GM23338 (cell line): ENCODE results near the gene COG2. TPM values are rescaled to one million over a fixed set of nuclear protein-coding genes. Genes with fewer than 3 reads are reported as not detected.

Source experiments
- ATAC-seq: fragments of 200-7000 bp; cut with Tn5 transposase; 3 replicates; pipeline ENCODE4 v1.9.1; 2020
- DNase-seq: peaks from one replicate; pipeline ENCODE4 v3.0.0-alpha.2; 2015; ENCODE audit warnings: low spot score
- H2AFZ ChIP-seq: fragments of 200-600 bp; sonication (generic); 2 replicates; pipeline ENCODE4 v1.8.0; 2016; ENCODE audit warnings: antibody characterized with exemption, mild to moderate bottlenecking, moderate library complexity
- H3F3A ChIP-seq: fragments of 200-600 bp; sonication (generic); replicated peaks from 2 replicates; pipeline ENCODE4 v1.8.0; 2017; ENCODE audit warnings: antibody characterized with exemption, mixed run types, low read depth
- H3K27ac ChIP-seq: fragments of 200-600 bp; sonication (generic); 2 replicates; pipeline ENCODE4 v1.6.1; 2016; ENCODE audit warnings: low read depth
- H3K27me3 ChIP-seq: fragments of 200-600 bp; sonication (generic); 2 replicates; pipeline ENCODE4 v1.8.0; 2016; ENCODE audit warnings: mild to moderate bottlenecking, mixed run types, moderate library complexity; ENCODE audit not compliant: insufficient read depth
- H3K36me3 ChIP-seq: fragments of 200-600 bp; sonication (generic); 2 replicates; pipeline ENCODE4 v1.8.0; 2016; ENCODE audit warnings: mild to moderate bottlenecking; ENCODE audit not compliant: insufficient read depth
- H3K4me1 ChIP-seq: fragments of 200-600 bp; sonication (generic); 2 replicates; pipeline ENCODE4 v1.8.0; 2016; ENCODE audit warnings: mild to moderate bottlenecking, moderate library complexity; ENCODE audit not compliant: insufficient read depth
- H3K4me2 ChIP-seq: fragments of 200-600 bp; sonication (generic); 2 replicates; pipeline ENCODE4 v1.7.1; 2017; ENCODE audit warnings: mixed run types
- H3K4me3 ChIP-seq: fragments of 200-600 bp; sonication (generic); 2 replicates; pipeline ENCODE4 v1.6.1; 2016; ENCODE audit warnings: mixed run types
- H3K79me2 ChIP-seq: fragments of 200-600 bp; sonication (generic); replicated peaks from 2 replicates; pipeline ENCODE4 v1.8.0; 2017; ENCODE audit warnings: mild to moderate bottlenecking; ENCODE audit not compliant: insufficient read depth
- H3K9me2 ChIP-seq: fragments of 200-600 bp; sonication (generic); 2 replicates; pipeline ENCODE4 v1.8.0; 2017; ENCODE audit not compliant: insufficient read depth
- H4K20me1 ChIP-seq: fragments of 200-600 bp; sonication (generic); replicated peaks from 2 replicates; pipeline ENCODE4 v1.8.0; 2017; ENCODE audit warnings: mild to moderate bottlenecking; ENCODE audit not compliant: insufficient read depth
- H3K27ac Mint-ChIP-seq: 2 replicates; pipeline ENCODE4 v1.8.0; 2020; ENCODE audit warnings: inconsistent platforms, mild to moderate bottlenecking, moderate library complexity, mixed read lengths
- H3K27me3 Mint-ChIP-seq: 3 replicates; pipeline ENCODE4 v1.8.0; 2022; ENCODE audit warnings: low read depth, mild to moderate bottlenecking, moderate library complexity, mixed read lengths, inconsistent platforms; ENCODE audit not compliant: insufficient read depth, poor library complexity
- H3K36me3 Mint-ChIP-seq: 3 replicates; pipeline ENCODE4 v1.8.0; 2021; ENCODE audit warnings: low read depth, mild to moderate bottlenecking, inconsistent platforms, moderate library complexity, mixed read lengths
- H3K4me1 Mint-ChIP-seq: 3 replicates; pipeline ENCODE4 v1.8.0; 2020; ENCODE audit warnings: mild to moderate bottlenecking, inconsistent platforms, mixed read lengths
- H3K4me3 Mint-ChIP-seq: 3 replicates; pipeline ENCODE4 v1.8.0; 2021; ENCODE audit warnings: moderate library complexity, mild to moderate bottlenecking, inconsistent platforms, mixed read lengths
- H3K9me3 Mint-ChIP-seq: 3 replicates; pipeline ENCODE4 v1.8.0; 2020; ENCODE audit warnings: moderate library complexity, mild to moderate bottlenecking, inconsistent platforms, mixed read lengths
- CREB1 ChIP-seq: fragments of 250-450 bp; sonication (Bioruptor Pico); IDR thresholded peaks from 2 replicates; pipeline ENCODE4 v1.5.0; 2020; ENCODE audit warnings: low read depth, mild to moderate bottlenecking, moderate library complexity
- EZH2 ChIP-seq: fragments of 200-600 bp; sonication (generic); IDR thresholded peaks from one replicate; pipeline ENCODE4 v1.8.0; 2017; ENCODE audit warnings: antibody characterized with exemption, mild to moderate bottlenecking, low read depth; ENCODE audit not compliant: unreplicated experiment
- JUNB ChIP-seq: IDR thresholded peaks from one replicate; pipeline ENCODE4 v1.6.1; 2016; ENCODE audit warnings: antibody characterized with exemption; ENCODE audit not compliant: unreplicated experiment
- NANOG ChIP-seq: IDR thresholded peaks from 2 replicates; pipeline ENCODE4 v1.6.1; 2016; ENCODE audit warnings: antibody characterized with exemption, borderline replicate concordance
- POLR2AphosphoS5 ChIP-seq: IDR thresholded peaks from 2 replicates; pipeline ENCODE4 v1.6.1; 2016; ENCODE audit warnings: antibody characterized with exemption, low read depth
- STAT1 ChIP-seq: IDR thresholded peaks from one replicate; pipeline ENCODE4 v1.6.1; 2016; ENCODE audit warnings: antibody characterized with exemption; ENCODE audit not compliant: unreplicated experiment
- ZNF114 ChIP-seq: fragments of 250-450 bp; sonication (Bioruptor Pico); IDR thresholded peaks from 2 replicates; pipeline ENCODE4 v1.5.0; 2020; ENCODE audit warnings: mild to moderate bottlenecking, moderate library complexity
- polyA plus RNA-seq: library from polyadenylated mRNA; unstranded; fragments of >200 nt; fragmentation: Nextera tagmentation; extraction: Ambion mirVana; gene quantifications from 2 replicates; pipeline ENCODE4 v1.2.1, GENCODE V29; 2016
- total RNA-seq: library from RNA; depleted of rRNA; stranded (reverse); fragments of >200 nt; shearing (Covaris generic); gene quantifications from 2 replicates; pipeline ENCODE4 v1.2.3, GENCODE V29; 2014
- TF ChIP-seq, protein P1 (sequence below): IDR thresholded peaks from one replicate; pipeline ENCODE4 v1.6.1; 2018; ENCODE audit warnings: antibody characterized with exemption; ENCODE audit not compliant: unreplicated experiment
- TF ChIP-seq, protein P2 (sequence below), 2 experiments: fragments of 200-600 bp in 1 of 2; sonication (generic) in 1 of 2; conservative IDR thresholded peaks; 2 replicates each; pipeline versions ENCODE4 v1.5.1 to v1.6.1; 2016 to 2017; ENCODE audit warnings: antibody characterized with exemption in 2 of 2, low read depth in 2 of 2, mild to moderate bottlenecking in 2 of 2, moderate library complexity in 1 of 2
- TF ChIP-seq, protein P3 (sequence below): fragments of 250-450 bp; sonication (Bioruptor Pico); IDR thresholded peaks from 2 replicates; pipeline ENCODE4 v1.5.0; 2020; ENCODE audit warnings: mild to moderate bottlenecking, moderate library complexity

COG2 gene
- total and polyA plus RNA-seq, 2 experiments from 2014 or later: 35.8 to 38.5 TPM

DNA sequence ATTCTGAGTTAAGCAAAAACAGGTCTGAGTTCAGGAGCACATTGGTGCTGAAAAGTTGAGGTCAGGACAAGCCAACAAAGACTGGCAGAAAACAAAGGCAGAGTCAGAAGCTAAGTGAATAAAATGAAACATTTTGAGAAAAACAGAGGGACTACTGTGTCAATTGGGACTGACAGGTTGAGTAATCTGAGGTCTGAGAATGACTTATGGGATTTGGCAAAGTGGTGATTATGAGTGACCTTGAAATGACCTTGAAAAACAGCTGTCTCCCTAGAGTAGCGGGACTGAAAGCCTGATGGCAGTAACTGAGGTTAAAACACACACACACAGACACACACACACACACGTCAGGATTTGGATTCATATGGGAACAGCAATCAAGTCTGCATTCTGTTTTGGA is 8.8 kb upstream of the COG2 start (continued):
- TF ChIP-seq, protein P1, sequence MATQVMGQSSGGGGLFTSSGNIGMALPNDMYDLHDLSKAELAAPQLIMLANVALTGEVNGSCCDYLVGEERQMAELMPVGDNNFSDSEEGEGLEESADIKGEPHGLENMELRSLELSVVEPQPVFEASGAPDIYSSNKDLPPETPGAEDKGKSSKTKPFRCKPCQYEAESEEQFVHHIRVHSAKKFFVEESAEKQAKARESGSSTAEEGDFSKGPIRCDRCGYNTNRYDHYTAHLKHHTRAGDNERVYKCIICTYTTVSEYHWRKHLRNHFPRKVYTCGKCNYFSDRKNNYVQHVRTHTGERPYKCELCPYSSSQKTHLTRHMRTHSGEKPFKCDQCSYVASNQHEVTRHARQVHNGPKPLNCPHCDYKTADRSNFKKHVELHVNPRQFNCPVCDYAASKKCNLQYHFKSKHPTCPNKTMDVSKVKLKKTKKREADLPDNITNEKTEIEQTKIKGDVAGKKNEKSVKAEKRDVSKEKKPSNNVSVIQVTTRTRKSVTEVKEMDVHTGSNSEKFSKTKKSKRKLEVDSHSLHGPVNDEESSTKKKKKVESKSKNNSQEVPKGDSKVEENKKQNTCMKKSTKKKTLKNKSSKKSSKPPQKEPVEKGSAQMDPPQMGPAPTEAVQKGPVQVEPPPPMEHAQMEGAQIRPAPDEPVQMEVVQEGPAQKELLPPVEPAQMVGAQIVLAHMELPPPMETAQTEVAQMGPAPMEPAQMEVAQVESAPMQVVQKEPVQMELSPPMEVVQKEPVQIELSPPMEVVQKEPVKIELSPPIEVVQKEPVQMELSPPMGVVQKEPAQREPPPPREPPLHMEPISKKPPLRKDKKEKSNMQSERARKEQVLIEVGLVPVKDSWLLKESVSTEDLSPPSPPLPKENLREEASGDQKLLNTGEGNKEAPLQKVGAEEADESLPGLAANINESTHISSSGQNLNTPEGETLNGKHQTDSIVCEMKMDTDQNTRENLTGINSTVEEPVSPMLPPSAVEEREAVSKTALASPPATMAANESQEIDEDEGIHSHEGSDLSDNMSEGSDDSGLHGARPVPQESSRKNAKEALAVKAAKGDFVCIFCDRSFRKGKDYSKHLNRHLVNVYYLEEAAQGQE: no peak
- TF ChIP-seq, protein P2, sequence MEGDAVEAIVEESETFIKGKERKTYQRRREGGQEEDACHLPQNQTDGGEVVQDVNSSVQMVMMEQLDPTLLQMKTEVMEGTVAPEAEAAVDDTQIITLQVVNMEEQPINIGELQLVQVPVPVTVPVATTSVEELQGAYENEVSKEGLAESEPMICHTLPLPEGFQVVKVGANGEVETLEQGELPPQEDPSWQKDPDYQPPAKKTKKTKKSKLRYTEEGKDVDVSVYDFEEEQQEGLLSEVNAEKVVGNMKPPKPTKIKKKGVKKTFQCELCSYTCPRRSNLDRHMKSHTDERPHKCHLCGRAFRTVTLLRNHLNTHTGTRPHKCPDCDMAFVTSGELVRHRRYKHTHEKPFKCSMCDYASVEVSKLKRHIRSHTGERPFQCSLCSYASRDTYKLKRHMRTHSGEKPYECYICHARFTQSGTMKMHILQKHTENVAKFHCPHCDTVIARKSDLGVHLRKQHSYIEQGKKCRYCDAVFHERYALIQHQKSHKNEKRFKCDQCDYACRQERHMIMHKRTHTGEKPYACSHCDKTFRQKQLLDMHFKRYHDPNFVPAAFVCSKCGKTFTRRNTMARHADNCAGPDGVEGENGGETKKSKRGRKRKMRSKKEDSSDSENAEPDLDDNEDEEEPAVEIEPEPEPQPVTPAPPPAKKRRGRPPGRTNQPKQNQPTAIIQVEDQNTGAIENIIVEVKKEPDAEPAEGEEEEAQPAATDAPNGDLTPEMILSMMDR (conservative IDR thresholded peaks at IDR 0.05; ENCODE audit: low read depth in 2 of 2): no peak
- TF ChIP-seq ZNF114 (CRISPR knock-in tag) (no peak), NANOG (no peak), STAT1 (no peak)

DNA sequence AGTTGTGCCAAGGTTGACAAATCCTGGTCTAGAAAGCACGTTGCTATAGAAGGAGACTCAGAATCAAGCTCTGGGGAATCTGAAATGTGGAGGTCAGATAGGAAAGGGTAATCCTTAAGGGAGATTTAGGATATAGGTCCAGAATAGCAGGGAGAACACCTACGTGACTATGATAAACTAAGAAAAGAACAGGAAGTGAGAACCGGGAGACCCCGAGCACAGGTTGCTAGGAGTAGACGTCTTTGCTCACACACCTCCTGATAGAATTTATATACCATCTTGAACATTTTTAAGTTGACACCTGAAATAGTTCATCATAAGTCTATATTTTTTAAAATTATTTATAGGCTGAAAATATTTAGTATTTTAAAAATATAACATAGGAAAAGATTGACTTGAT is 7.9 kb upstream of the COG2 start:
- H3K9me3 Mint-ChIP-seq: no peaks in the 10 kb centered on the region
- H3K4me2 ChIP-seq: no peak overlapping the region
- no peak overlapping the region for H3K27ac Mint-ChIP-seq
- no peaks in the 10 kb centered on the region for H4K20me1 ChIP-seq
- H3K36me3 ChIP-seq: no peaks in the 10 kb centered on the region
- no peaks in the 10 kb centered on the region for H3K36me3 Mint-ChIP-seq
- no peak overlapping the region for H3K27ac ChIP-seq
- H3K4me3 Mint-ChIP-seq: no peak overlapping the region
- no peaks in the 10 kb centered on the region for H3F3A ChIP-seq
- H3K27me3 ChIP-seq: no peaks in the 10 kb centered on the region
- DNase-seq (no peak), ATAC-seq (no peak)
- no peak overlapping the region for H2AFZ ChIP-seq
- H3K27me3 Mint-ChIP-seq: no peaks in the 10 kb centered on the region
- peaks cover 4% of the 10 kb centered on the region; the same call in 1 of the 3 replicates for H3K4me1 Mint-ChIP-seq
- no peaks in the 10 kb centered on the region for H3K4me1 ChIP-seq
- H3K79me2 ChIP-seq: no peaks in the 10 kb centered on the region
- H3K4me3 ChIP-seq: no peak overlapping the region
- no peaks in the 10 kb centered on the region for H3K9me2 ChIP-seq
- TF ChIP-seq POLR2AphosphoS5 (no peak), JUNB (no peak), CREB1 (CRISPR knock-in tag) (no peak), EZH2 (no peak), STAT1 (no peak), ZNF114 (CRISPR knock-in tag) (no peak)
- TF ChIP-seq, protein P1: no peak
- TF ChIP-seq, protein P3, sequence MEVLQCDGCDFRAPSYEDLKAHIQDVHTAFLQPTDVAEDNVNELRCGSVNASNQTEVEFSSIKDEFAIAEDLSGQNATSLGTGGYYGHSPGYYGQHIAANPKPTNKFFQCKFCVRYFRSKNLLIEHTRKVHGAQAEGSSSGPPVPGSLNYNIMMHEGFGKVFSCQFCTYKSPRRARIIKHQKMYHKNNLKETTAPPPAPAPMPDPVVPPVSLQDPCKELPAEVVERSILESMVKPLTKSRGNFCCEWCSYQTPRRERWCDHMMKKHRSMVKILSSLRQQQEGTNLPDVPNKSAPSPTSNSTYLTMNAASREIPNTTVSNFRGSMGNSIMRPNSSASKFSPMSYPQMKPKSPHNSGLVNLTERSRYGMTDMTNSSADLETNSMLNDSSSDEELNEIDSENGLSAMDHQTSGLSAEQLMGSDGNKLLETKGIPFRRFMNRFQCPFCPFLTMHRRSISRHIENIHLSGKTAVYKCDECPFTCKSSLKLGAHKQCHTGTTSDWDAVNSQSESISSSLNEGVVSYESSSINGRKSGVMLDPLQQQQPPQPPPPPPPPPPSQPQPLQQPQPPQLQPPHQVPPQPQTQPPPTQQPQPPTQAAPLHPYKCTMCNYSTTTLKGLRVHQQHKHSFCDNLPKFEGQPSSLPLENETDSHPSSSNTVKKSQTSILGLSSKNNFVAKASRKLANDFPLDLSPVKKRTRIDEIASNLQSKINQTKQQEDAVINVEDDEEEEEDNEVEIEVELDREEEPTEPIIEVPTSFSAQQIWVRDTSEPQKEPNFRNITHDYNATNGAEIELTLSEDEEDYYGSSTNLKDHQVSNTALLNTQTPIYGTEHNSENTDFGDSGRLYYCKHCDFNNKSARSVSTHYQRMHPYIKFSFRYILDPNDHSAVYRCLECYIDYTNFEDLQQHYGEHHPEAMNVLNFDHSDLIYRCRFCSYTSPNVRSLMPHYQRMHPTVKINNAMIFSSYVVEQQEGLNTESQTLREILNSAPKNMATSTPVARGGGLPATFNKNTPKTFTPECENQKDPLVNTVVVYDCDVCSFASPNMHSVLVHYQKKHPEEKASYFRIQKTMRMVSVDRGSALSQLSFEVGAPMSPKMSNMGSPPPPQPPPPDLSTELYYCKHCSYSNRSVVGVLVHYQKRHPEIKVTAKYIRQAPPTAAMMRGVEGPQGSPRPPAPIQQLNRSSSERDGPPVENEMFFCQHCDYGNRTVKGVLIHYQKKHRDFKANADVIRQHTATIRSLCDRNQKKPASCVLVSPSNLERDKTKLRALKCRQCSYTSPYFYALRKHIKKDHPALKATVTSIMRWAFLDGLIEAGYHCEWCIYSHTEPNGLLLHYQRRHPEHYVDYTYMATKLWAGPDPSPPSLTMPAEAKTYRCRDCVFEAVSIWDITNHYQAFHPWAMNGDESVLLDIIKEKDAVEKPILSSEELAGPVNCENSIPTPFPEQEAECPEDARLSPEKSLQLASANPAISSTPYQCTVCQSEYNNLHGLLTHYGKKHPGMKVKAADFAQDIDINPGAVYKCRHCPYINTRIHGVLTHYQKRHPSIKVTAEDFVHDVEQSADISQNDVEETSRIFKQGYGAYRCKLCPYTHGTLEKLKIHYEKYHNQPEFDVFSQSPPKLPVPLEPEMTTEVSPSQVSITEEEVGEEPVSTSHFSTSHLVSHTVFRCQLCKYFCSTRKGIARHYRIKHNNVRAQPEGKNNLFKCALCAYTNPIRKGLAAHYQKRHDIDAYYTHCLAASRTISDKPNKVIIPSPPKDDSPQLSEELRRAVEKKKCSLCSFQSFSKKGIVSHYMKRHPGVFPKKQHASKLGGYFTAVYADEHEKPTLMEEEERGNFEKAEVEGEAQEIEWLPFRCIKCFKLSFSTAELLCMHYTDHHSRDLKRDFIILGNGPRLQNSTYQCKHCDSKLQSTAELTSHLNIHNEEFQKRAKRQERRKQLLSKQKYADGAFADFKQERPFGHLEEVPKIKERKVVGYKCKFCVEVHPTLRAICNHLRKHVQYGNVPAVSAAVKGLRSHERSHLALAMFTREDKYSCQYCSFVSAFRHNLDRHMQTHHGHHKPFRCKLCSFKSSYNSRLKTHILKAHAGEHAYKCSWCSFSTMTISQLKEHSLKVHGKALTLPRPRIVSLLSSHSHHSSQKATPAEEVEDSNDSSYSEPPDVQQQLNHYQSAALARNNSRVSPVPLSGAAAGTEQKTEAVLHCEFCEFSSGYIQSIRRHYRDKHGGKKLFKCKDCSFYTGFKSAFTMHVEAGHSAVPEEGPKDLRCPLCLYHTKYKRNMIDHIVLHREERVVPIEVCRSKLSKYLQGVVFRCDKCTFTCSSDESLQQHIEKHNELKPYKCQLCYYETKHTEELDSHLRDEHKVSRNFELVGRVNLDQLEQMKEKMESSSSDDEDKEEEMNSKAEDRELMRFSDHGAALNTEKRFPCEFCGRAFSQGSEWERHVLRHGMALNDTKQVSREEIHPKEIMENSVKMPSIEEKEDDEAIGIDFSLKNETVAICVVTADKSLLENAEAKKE (CRISPR knock-in tag): no peak
